K562 (cell line): ENCODE data around the gene ACY1. TPM values are rescaled to one million over a fixed set of nuclear protein-coding genes. Genes with fewer than 3 reads are reported as not detected.
A peak's percentile ranks its signal among the peaks of the same experiment; 100 is the strongest.

ENCODE experiments used
- ATAC-seq: fragments of 200-7000 bp; cut with Tn5 transposase; 3 replicates; pipeline ENCODE4 v1.9.1; 2020; ENCODE audit warnings: moderate library complexity
- BruUV-seq: library from RNA; stranded (reverse); fragments of 400-500 nt; replicated peaks from 2 replicates; lab custom pipeline; 2021; lab: Mats Ljungman, UMichigan
- CTCF ChIA-PET: fragments of 300-600 bp; formaldehyde crosslinking; extraction: SDS; loops from one replicate; lab custom pipeline; 2021; ENCODE audit warnings: low intra/inter-chr PET ratio; lab: Yijun Ruan, JAX
- POLR2A ChIA-PET: fragments of 300-600, 350-650 bp; sonication (Branson Sonifier 250); formaldehyde crosslinking; extraction: SDS; loops from one replicate; lab custom pipeline; 2021; ENCODE audit warnings: antibody characterized with exemption, inconsistent platforms; lab: Yijun Ruan, JAX
- DNase-seq, 4 experiments: peaks; one replicate each; pipeline versions ENCODE4 v3.0.0 to v3.0.0-alpha.2; 2011 to 2018; ENCODE audit warnings: low spot score in 3 of 4, mixed read lengths in 3 of 4; ENCODE audit errors: extremely low read depth in 1 of 4
- FAIRE-seq: peaks from 2 replicates; lab custom pipeline; 2011; peaks lifted over from hg19 to GRCh38; lab: Jason Lieb, UNC
- H2AFZ ChIP-seq: 2 replicates; pipeline ENCODE4 v1.6.0; 2011; ENCODE audit warnings: low read depth, low read length, control low read depth, inconsistent platforms
- H3K27ac ChIP-seq: fragments of 200-600 bp; 3 replicates; pipeline ENCODE4 v1.8.0; 2011; ENCODE audit warnings: low read depth, mild to moderate bottlenecking, control low read depth, inconsistent platforms, low read length, moderate library complexity, mixed read lengths; ENCODE audit errors: extremely low read depth
- H3K27me3 ChIP-seq, 2 experiments: fragments of 300-600 bp in 1 of 2; 2 replicates in 1 of 2; 3 replicates in 1 of 2; pipeline versions ENCODE4 v1.6.0 to v1.8.0; 2011; ENCODE audit warnings: inconsistent platforms in 2 of 2, low read length in 2 of 2, mild to moderate bottlenecking in 1 of 2, mixed read lengths in 1 of 2, moderate library complexity in 1 of 2; ENCODE audit not compliant: control insufficient read depth in 2 of 2, insufficient read depth in 2 of 2
- H3K36me3 ChIP-seq: fragments of 300-600 bp; 3 replicates; pipeline ENCODE4 v1.8.0; 2011; ENCODE audit warnings: mild to moderate bottlenecking, low read length, inconsistent platforms; ENCODE audit not compliant: control insufficient read depth, insufficient read depth
- H3K4me1 ChIP-seq, 2 experiments: fragments of 200-600 bp in 1 of 2; replicated peaks in 1 of 2; 2 replicates in 1 of 2; 3 replicates in 1 of 2; pipeline versions ENCODE4 v1.5.1 to v1.8.0; 2011; ENCODE audit warnings: inconsistent platforms in 2 of 2, low read length in 2 of 2, mild to moderate bottlenecking in 1 of 2, mixed read lengths in 1 of 2, moderate library complexity in 1 of 2; ENCODE audit not compliant: control insufficient read depth in 2 of 2, insufficient read depth in 2 of 2
- H3K4me2 ChIP-seq: 2 replicates; pipeline ENCODE4 v1.6.1; 2011; ENCODE audit warnings: low read length, control low read depth, inconsistent platforms, mixed read lengths; ENCODE audit not compliant: insufficient read depth
- H3K4me3 ChIP-seq: fragments of 200-600 bp; sonication (generic), shearing (Covaris generic); 2 replicates; pipeline ENCODE4 v1.5.1; 2016; ENCODE audit warnings: control low read depth, inconsistent platforms
- H3K79me2 ChIP-seq: fragments of 200-600 bp; 3 replicates; pipeline ENCODE4 v1.8.0; 2011; ENCODE audit warnings: low read length, inconsistent platforms; ENCODE audit not compliant: control insufficient read depth, insufficient read depth
- H3K9ac ChIP-seq, 2 experiments: 2 replicates each; pipeline versions ENCODE4 v1.6.0 to v1.6.1; 2011; ENCODE audit warnings: low read depth in 2 of 2, low read length in 2 of 2, control low read depth in 1 of 2, inconsistent platforms in 1 of 2, mild to moderate bottlenecking in 1 of 2, mixed read lengths in 1 of 2; ENCODE audit not compliant: insufficient read depth in 1 of 2
- H3K9me1 ChIP-seq: one replicate; pipeline ENCODE4 v1.6.0; 2011; ENCODE audit warnings: inconsistent platforms, mild to moderate bottlenecking, low read length, moderate library complexity; ENCODE audit not compliant: control insufficient read depth, insufficient read depth
- H3K9me3 ChIP-seq: replicated peaks from 2 replicates; pipeline ENCODE4 v1.5.1; 2011; ENCODE audit warnings: low read depth, low read length, inconsistent platforms; ENCODE audit not compliant: control insufficient read depth, insufficient read depth
- H4K20me1 ChIP-seq: replicated peaks from 2 replicates; pipeline ENCODE4 v1.6.1; 2011; ENCODE audit warnings: low read length, inconsistent platforms, mixed read lengths; ENCODE audit not compliant: control insufficient read depth, insufficient read depth
- BCOR ChIP-seq: fragments of 450-650 bp; IDR thresholded peaks from 2 replicates; pipeline ENCODE4 v1.6.1; 2016
- CBX2 ChIP-seq: fragments of 200-600 bp; sonication (generic); IDR thresholded peaks from one replicate; pipeline ENCODE4 v1.6.1; 2012; ENCODE audit warnings: mild to moderate bottlenecking, low read length, inconsistent platforms; ENCODE audit not compliant: insufficient read depth, poor library complexity, severe bottlenecking
- DNMT1 ChIP-seq: fragments of 450-650 bp; IDR thresholded peaks from 2 replicates; pipeline ENCODE4 v1.6.1; 2016; ENCODE audit warnings: antibody characterized with exemption, mild to moderate bottlenecking
- FOXK2 ChIP-seq, 2 experiments: fragments of 450-650 bp; IDR thresholded peaks in 1 of 2; conservative IDR thresholded peaks in 1 of 2; 2 replicates each; pipeline ENCODE4 v1.6.1; 2016; ENCODE audit warnings: low read depth in 2 of 2, mild to moderate bottlenecking in 1 of 2
- HBP1 ChIP-seq: fragments of 450-650 bp; formaldehyde crosslinking; IDR thresholded peaks from 2 replicates; pipeline ENCODE4 v1.4.0; 2022; ENCODE audit warnings: missing genetic modification characterization
- RFX7 ChIP-seq: fragments of 250-450 bp; sonication (Bioruptor Pico); IDR thresholded peaks from 2 replicates; pipeline ENCODE4 v1.5.1; 2021; ENCODE audit warnings: mild to moderate bottlenecking
- SNRNP70 ChIP-seq: fragments of 200-400 bp; formaldehyde crosslinking; optimal IDR thresholded peaks from 2 replicates; pipeline ENCODE3; 2017; ENCODE audit warnings: low read depth, low read length
- STAT5B ChIP-seq: fragments of 250-450 bp; sonication (Bioruptor Pico); IDR thresholded peaks from 2 replicates; pipeline ENCODE4 v1.8.0; 2021; ENCODE audit warnings: mild to moderate bottlenecking, inconsistent platforms
- TSHZ1 ChIP-seq: fragments of 250-450 bp; sonication (Bioruptor Pico); IDR thresholded peaks from 2 replicates; pipeline ENCODE4 v1.4.0; 2020; ENCODE audit warnings: mild to moderate bottlenecking, moderate library complexity
- USF1 ChIP-seq: sonication (generic); formaldehyde crosslinking; IDR thresholded peaks from 2 replicates; pipeline ENCODE4 v1.9.0; 2022; ENCODE audit warnings: mild to moderate bottlenecking, missing genetic modification reagents
- ZKSCAN3 ChIP-seq: fragments of 250-450 bp; sonication (Bioruptor Pico); IDR thresholded peaks from 2 replicates; pipeline ENCODE4 v1.4.0; 2020
- ZNF224 ChIP-seq: sonication (generic); formaldehyde crosslinking; IDR thresholded peaks from 2 replicates; pipeline ENCODE4 v1.8.0; 2022; ENCODE audit warnings: mild to moderate bottlenecking, missing genetic modification reagents
- ZNF57 ChIP-seq: fragments of 450-650 bp; formaldehyde crosslinking; IDR thresholded peaks from 2 replicates; pipeline ENCODE4 v1.4.0; 2020; ENCODE audit warnings: mild to moderate bottlenecking, moderate library complexity
- ZNF764 ChIP-seq: fragments of 250-450 bp; sonication (Bioruptor Pico); IDR thresholded peaks from 2 replicates; pipeline ENCODE4 v1.4.0; 2020; ENCODE audit warnings: low read depth, mild to moderate bottlenecking, moderate library complexity
- WGBS: fragments of 100-300 bp; shearing (Covaris generic); methylation state at CpG from one replicate; pipeline ENCODE4 v1.1.6; 2016; ENCODE audit warnings: low coverage, mixed read lengths; ENCODE audit not compliant: insufficient coverage; ENCODE audit errors: missing lambda C conversion rate; 5-methylcytosine and 5-hydroxymethylcytosine counted together
- in situ Hi-C: fragments of 300-500 bp; cut with MboI; formaldehyde crosslinking; loops from 4 replicates; pipeline ENCODE4 v1.15.0; 2018; ENCODE audit warnings: inconsistent platforms, mixed read lengths
- intact Hi-C: fragments of 100-400 bp; cut with micrococcal nuclease; formaldehyde crosslinking; loops from 2 replicates; pipeline ENCODE4 v1.14.2; 2022
- polyA plus RNA-seq, 8 experiments: library from polyadenylated mRNA; depleted of rRNA in 4 of 8; stranded (reverse) in 5 of 8; unstranded in 3 of 8; fragments of >200 nt; fragmentation: Nextera tagmentation in 2 of 8; fragmentation: Illumina TruSeq in 1 of 8; extraction: Ambion mirVana in 2 of 8; extraction: Trizol in 1 of 8; gene quantifications; 2 replicates each; pipeline versions ENCODE4 v1.2.1 to v1.2.3, GENCODE V29; 2011 to 2014; ENCODE audit warnings: inconsistent platforms in 1 of 8, missing spikeins in 1 of 8
- total RNA-seq, 7 experiments: library from RNA; depleted of rRNA in 6 of 7; stranded (reverse); fragments of >200 nt in 6 of 7; fragmentation: Illumina TruSeq in 2 of 7; extraction: Trizol in 2 of 7; gene quantifications; 2 replicates each; pipeline versions ENCODE4 v1.2.1 to v1.2.3, GENCODE V29; 2011 to 2021; ENCODE audit warnings: low replicate concordance in 1 of 7
- TF ChIP-seq, protein P1 (sequence below): sonication (generic); formaldehyde crosslinking; IDR thresholded peaks from 2 replicates; pipeline ENCODE4 v1.5.0; 2020; ENCODE audit warnings: missing genetic modification reagents

ACY1 gene
- total and polyA plus RNA-seq, 9 of the 15 experiments (the other 6 are each of a cell fraction or from before 2014, with no cell fraction given), result 70.7 to 195 (median 123) TPM

- ChIA-PET CTCF (no interaction called here), POLR2A (interaction anchor here (5.2 kb wide), 1 partner anchor 13 kb away, joined by 105 read pairs; the partner anchor contains the start of gene RPL29)
- no peak for DNase-seq
- no peak for FAIRE-seq
- Histone ChIP-seq H3K27me3 (no peaks in the 10 kb centered on the region), H4K20me1 (no peaks in the 10 kb centered on the region), H3K4me3 (no peak overlapping the region), H2AFZ (no peak overlapping the region), H3K4me2 (no peak overlapping the region), H3K9me1 (no peaks in the 10 kb centered on the region), H3K27ac (no peak overlapping the region), H3K36me3 (peaks cover 7% of the 10 kb centered on the region; the same call in 2 of the 3 replicates), H3K9ac (peak overlapping the region in 1 of 2 experiments; percentile 83; a peak in 1 of 4 replicates), H3K79me2 (peaks cover 41% of the 10 kb centered on the region), H3K4me1 (peaks cover 30 to 63% of the 10 kb centered on the region in 2 experiments; a peak in 4 of 5 replicates), H3K9me3 (no peaks in the 10 kb centered on the region)
- no TSS peak for BruUV-seq
- ATAC-seq, result no peak
- 100% methylated on average over 3 of the region's 10 CpGs for WGBS
- in situ Hi-C loops, result no loop called here
- no peak for TF ChIP-seq HBP1 (CRISPR knock-in tag)
- TF ChIP-seq ZNF224 (CRISPR knock-in tag), result no peak
- no peak for TF ChIP-seq FOXK2 (conservative IDR thresholded peaks at IDR 0.05 in 1 of 2, IDR thresholded peaks at IDR 0.05 in 1 of 2; ENCODE audit: low read depth in 2 of 2)
- no peak for TF ChIP-seq SNRNP70
- TF ChIP-seq ZKSCAN3 (CRISPR knock-in tag), result no peak
- no peak for TF ChIP-seq CBX2
- TF ChIP-seq USF1 (CRISPR knock-in tag), result no peak
- no peak for TF ChIP-seq ZNF764 (CRISPR knock-in tag)
- TF ChIP-seq, protein P1, sequence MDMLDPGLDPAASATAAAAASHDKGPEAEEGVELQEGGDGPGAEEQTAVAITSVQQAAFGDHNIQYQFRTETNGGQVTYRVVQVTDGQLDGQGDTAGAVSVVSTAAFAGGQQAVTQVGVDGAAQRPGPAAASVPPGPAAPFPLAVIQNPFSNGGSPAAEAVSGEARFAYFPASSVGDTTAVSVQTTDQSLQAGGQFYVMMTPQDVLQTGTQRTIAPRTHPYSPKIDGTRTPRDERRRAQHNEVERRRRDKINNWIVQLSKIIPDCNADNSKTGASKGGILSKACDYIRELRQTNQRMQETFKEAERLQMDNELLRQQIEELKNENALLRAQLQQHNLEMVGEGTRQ, result no peak
- no peak for TF ChIP-seq TSHZ1 (CRISPR knock-in tag)
- TF ChIP-seq ZNF57 (CRISPR knock-in tag), result no peak
- TF ChIP-seq DNMT1, result no peak
- no peak for TF ChIP-seq RFX7 (CRISPR knock-in tag)
- TF ChIP-seq STAT5B, result no peak
- TF ChIP-seq BCOR, result no peak
- intact Hi-C loops, result no loop called here
Measured at GRCh38 chr3:51980253-51980652, 3.1 kb upstream of the ACY1 start.
